Activated CD4-positive, alpha-beta T cell treated with anti-CD3 and anti-CD28 coated beads for 24 hours (primary cell): ENCODE measurements around the gene CYP24A1.

Source experiments
- DNase-seq, 2 donors: peaks; one replicate each; pipeline ENCODE4 v3.0.0-alpha.2; 2020; ENCODE audit warnings: low read depth in 2 of 2

CYP24A1 gene

DNA sequence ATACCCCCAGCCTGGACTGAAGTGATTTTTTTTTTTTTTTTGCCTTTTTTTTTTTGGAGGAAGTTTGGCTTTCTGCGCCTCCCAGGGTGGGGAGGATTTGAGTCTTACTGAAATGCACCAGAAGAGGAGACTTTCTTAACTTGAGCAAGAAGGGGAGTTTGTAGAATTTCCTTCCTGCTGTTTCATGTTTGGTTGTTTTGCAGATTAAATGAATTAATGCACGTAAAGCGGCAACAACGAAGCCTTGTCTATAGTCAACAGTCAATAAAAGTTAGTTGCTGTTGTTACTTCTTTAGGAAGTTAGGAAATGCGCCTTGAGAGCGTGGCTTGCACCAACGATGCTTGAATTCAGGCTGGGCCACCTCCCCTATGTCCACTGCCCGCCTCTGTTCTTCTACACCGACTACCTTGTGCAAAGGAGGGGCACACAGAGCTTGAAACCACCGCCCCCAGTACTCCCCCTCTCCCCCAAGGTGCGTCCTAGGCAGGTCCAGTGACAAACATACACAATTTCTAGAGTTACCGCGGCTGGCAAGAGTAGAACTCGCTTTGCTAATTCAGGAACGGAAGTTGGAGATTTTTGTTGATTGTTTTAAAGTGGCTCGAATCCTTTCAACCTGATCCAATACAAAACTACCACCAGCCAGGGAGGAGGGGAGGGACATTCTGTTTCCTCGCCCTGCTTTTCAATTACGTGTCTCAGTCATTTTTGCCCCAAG, 830 bp upstream of the CYP24A1 start:
- DNase-seq, result no peak

DNA sequence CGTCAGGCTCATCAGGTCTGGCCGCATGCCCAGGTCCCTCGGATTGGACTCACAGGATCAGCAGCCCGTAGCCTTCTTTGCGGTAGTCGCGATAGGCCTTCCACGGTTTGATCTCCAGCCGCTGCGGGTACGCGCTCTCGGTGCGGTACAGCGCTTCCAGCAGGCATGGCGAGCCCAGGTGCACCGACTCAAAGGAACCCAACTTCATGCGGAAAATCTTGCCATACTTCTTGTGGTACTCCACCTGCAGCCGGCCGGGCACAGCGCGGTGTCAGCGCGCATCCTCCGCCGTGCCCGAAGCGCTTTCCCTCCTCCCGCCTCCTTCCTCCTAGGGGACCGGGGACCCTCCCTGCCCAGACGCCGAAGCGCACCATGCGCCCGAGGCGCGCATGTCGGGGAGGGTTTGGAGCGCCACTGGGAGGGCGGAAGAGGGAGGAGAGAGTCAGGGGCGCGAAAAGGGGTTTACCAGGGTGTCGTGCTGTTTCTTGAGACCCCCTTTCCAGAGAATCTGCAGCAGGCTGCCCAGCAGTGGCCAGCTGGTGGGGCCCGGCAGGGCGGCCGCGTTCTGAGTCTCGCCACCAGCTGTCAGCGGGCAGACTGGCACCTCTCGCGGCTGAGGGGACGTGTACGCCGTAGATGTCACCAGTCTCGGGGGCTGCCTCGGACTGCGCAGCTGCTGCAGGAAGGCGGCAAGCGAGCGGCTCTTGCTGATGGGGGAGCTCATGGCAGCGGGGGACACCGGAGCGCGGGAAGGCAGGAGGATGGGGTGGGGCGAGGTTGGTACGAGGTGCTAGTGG, 732 bp downstream of the CYP24A1 start:
- DNase-seq, result no peak

DNA sequence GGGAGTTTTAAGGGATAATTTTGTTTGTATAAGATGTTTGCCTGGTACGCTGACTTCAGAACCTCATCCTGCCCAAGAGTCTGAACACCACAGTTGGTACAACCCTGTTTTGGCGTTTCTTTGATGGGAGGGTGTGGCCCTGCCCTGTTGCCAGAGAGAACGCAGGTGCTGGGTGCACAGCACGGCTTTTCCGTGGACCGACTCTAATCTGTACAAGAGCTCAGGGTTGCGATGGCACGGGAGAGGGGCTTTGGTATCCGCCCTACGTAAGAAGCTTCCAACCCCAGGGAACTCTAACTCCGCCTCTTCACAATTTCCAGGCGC, 1.3 kb downstream of the CYP24A1 start:
- DNase-seq, result no peak

DNA sequence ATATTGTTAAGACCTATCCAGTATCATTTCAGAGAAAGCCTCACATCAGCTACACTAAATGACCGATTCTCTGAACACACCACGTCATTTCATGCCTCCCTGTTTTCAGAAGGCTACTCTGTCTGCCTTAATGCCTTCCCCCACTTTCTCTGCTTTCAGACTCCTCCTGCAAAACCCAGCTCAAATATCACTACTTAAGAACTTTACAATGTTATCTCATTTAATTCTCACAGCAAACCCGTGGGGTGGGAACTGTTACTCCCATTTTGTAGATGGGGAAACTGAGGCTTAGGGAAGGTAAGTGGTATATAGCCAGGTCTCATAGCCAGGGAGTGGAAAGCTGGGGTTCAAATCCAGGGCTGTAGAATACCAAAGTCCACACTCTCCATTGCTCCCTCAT, 2.8 kb downstream of the CYP24A1 start:
- DNase-seq, result no peak

DNA sequence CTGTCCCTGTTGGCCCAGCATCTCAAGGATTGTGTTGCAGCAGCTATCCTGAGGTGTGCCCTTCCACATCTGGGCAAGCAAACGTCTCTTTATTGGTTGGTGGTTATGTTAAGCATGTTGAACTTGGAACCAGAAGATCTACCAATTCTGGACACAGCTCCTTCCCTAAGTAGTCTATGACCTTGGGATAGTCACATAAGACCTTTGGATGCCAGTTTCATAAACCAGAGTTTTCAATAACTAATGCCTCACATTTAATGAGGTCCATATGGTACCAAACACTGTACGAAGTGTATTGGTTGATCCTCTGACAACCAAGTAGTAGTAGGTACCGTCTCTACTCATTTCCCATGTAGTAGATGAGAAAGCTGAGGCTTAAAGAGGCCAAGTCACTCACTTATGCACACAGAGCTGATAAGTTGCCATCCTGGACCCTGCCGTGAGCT, 3.7 kb downstream of the CYP24A1 start:
- no peak for DNase-seq

DNA sequence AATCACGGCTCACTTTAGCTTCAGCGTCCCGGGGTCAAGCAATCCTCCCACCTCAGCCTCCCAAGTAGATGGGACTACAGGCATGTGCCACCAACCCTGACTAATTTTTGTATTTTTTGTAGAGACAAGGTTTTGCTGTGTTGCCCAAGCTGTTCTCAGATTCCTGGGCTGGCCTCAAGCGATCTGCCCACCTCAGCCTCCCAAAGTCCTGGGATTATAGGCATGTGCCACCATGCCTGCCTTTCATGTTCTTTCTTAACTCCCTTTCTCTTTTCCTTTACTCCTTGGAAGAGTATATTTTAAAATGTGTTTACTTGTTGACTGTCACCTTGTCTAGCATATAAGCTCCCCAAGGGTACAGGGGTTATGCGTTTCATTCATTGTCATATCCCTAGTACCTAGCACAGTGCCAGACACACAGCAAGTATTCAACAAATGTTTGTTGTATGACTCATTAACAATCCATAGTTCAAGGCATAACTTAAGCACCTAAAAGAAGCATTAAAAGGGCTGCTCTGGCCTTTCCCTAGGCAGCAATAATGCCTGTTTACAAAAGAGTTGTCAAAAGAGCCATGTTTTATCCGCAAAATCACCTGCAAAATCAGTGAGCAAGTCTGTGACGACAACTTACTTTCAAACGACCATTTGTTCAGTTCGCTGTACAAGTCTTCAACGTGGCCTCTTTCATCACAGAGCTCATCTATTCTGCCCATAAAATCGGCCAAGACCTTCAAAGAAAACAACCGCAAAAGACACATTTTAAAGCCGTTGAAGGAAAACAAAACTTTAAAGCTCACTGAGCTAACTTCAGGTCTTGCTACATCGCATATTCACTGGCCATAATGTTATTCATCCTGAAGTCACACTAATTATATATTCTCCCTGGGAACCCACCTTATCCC, 4.6 kb downstream of the CYP24A1 start:
- no peak for DNase-seq

DNA sequence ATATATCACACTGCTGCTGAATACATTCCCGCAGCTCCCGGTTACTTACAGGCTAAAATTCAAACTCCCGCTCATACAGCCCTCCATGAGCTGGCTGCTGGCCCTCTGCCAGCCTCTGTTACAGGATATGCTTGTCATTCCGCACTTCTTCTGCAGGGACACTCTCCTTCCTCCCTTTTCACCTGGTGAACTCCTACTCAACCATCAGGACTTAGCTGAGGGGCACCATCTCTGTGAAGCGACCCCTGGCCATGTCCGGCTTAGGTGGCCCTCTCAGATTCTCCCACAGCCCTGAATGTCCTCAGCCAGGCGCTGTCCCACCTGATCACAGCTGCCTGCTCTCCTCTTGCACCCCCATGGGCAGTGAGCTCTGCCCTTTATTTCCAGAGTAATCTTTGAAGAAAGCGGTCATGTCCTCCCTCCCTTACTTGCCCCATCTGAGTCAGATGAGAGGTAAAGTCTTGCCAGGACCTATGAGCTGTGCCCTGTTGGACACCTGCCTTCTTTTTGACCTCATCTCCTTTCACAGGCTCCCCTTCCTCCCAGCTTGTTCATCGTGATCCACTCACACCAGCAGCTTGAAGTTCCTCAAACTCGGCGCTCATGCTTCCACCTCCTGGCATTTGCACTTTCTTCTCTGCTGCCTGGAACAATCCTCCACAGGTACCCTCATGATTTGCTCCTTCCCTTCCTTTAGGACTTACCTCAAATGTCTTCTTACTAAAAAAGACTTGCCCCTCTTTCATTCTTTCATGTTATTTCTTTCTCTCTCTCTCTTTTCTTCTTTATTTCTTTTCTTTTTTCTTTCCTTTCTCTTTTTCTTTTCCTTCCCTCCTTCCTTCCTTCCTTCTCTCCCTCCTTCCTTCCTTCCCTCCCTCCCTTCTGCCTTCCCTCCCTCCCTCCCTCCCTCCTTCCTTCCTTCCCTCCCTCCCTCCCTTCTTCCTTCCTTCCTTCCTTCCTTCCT, 5.6 kb downstream of the CYP24A1 start:
- no peak for DNase-seq

DNA sequence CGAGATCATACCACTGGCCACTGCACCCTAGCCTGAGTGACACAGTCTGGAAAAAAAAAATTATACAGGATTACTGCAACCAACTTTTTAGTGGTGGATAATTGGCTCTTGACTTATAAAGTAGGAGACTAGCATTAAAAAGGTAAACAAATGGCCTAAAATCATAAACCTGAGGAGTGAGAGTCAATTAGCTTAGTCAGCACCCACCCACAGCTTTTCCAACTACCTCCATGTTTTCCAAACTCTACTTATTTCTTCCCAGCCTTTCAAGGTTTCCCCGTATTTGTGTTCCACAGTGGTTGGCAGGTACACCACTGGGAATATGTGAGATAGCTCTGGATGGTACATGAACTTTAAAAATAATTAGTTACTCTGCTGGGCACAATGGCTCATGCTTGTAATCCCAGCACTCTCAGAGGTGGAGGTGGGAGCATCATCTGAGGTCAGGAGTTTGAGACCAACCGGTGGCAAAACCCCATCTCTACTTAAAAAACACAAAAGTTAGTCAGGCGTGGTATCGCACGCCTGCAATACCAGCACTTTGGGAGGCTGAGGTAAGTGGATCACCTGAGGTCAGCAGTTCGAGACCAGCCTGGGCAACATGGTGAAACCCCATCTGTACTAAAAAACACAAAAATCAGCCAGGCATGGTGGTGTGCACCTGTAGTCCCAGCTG, 6.7 kb downstream of the CYP24A1 start:
- no peak for DNase-seq

DNA sequence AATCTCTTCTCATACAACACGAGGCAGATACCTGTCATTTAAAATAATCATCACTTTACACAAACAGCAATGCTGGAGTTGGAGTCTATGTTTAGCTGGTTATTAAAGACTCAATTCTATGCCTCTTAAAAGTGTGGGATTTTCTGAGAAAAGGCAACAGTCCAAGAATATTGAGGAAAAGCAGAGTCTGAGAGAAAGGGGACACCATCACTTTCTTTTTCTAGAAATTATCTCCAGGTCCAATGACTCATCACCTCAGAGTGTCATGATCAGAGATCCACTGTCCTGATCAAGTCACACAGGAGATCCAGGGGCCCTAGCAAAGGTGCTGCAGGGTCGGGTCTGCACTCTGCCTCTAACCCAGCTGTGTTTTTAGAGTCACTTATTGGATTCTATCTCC, 8.0 kb downstream of the CYP24A1 start:
- no peak for DNase-seq

DNA sequence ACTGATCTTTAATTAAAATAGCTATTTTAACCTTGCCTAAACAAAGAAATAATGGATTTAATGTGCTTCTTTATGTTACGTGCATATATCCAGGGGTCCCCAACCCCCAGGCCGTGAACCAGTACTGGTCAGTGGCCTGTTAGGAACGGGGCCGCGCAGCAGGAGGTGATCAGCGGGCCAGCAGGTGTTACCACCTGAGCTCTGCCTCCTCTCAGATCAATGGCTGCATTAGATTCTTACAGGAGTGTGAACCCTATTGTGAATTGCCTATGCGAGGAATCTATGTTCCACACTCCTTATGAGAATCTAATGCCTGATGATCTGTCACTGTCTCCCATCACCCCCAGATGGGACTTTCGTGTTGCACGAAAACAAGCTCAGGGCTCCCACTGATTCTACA, 8.8 kb downstream of the CYP24A1 start:
- no peak for DNase-seq

DNA sequence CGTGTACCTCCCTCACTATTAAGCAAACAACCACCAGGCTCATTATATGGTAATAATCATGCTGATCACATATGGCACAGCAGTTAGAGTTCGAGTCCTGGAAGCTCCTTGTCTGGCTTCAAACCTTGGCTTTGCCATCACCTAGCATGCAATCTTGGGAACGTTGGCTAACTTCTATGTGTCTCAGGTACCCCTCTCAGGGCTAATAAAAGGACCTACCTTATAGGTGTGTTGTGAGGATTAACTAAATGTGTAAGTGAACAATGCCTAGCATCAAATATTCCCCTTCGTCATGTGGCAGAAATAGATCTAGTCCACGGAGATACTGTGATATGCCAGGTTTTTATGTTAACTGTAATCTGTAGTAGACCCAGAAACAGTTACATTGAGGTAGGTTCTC, 10.4 kb downstream of the CYP24A1 start:
- DNase-seq, result no peak

DNA sequence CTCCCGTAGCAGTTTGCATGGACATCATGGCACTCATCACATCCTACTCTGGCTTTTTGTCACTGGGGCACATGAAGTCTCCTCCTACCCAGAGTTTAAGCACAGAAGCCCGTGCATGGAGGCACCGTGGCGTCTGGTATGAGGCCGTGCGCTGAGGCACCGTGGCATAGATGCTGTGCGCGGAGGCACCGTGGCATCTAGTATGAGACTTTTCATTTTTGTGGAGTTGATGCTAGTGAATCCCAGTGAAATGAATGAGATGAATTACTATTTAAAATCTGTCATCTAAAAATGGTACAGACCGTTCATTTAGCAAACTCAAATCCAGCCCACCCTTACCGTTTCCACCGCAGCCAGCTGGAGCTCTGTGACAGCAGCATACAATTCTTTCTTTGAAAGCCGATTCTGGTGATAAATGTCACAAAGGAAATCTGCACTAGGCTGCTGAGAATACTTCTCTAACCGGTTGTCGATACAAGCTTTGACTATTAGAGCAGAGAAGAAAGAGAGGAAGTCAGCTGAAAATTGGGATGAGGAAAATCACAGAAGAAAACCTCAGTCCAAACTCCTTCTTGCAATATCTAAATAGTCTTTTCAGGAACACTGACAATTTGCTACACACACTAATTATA, 11.3 kb downstream of the CYP24A1 start:
- DNase-seq, result no peak

DNA sequence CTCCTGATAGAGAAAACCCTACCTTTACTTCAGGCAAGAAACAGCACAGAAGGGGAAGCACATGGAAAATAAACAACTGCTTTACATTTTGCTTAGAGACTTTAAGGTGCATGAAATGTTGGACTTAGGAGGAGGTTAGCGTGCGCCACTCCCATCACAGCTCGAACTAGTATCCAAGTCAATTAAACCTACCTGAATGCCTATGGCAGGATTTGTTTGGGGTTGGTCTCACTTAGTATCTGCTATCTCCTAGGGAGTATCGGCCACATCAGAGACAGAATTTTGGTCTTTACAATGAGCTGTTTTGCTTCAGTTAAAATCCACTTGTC, 12.0 kb downstream of the CYP24A1 start:
- DNase-seq, result no peak

DNA sequence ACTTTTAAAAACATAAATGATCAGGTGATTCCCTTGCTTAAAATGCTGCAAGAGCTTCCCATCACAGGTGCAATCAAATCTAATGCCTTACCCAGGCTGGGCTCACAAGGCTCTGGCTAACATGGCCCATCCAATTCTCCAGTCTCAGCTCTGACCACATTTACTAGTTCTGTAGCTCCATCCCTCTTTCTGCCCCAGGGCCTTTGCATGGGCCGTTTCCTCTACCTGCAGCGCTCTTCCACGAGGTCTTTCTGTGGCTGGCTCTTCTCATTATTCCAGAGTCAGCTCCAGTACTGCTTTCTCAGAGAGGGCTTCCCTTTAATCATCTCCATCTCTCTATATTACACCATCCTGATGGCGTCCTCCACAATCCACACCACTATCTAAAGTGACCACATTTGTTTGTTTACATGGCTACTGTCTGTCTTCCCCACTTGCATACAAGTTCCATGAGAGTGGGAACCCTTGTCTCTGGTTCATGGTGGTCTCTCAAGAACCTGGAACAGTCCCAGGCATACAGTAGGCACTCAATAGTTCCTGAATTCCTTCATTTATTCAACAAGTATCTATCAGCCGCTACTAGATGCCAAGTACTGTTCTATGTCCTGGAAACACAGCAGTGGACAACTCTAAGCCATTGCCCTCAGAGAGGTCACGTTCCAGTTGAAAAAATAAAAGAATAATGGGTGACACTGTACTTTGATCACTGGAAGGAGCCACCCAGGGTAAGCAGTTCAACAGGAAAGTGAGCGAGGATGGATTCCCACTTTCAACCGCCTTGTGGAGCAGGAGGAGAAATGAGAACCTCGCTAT, 12.6 kb downstream of the CYP24A1 start:
- DNase-seq, result no peak

DNA sequence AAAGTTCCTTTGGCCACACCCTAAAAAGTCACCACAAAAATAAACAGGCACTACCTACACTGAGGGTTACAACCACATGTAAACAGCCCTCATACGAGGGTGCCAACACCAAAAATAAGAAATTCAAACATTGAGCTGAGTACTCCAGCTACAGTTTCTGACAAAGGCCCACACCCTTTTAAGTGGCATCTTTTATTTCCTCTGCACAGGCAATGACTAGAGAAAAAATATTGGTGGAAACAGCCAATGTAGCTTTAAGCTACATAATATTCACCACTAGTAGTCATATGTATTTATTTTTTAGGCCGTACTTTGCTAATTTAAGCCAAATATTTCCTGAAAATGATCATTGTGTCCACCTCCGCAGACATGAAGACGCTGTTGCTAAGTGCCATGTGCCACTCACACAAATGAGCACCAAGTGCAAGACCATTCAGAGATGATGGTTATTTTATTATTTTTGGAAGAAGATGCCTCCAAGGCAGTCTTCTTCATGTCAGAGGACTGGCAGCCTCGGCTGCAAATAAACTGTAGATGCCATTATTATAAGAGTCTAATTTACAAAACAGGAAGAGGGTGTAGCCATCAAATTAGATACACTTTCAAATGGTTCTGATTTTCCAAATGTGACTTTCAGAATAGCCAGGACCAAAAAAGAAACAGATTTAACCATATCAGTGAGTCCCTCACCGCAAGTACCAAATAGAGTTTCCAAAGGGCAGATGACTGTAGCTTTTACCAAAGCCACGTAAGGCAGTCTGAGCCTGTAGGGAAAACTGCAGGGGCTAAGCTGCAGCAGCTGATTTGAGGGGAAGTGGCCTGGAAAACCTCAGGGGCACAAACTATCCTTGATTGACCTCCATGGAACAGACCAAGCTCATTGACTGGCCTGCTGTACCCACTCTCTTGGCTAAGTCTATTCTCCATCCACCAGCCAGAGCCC, 13.4 kb downstream of the CYP24A1 start:
- DNase-seq, result no peak

DNA sequence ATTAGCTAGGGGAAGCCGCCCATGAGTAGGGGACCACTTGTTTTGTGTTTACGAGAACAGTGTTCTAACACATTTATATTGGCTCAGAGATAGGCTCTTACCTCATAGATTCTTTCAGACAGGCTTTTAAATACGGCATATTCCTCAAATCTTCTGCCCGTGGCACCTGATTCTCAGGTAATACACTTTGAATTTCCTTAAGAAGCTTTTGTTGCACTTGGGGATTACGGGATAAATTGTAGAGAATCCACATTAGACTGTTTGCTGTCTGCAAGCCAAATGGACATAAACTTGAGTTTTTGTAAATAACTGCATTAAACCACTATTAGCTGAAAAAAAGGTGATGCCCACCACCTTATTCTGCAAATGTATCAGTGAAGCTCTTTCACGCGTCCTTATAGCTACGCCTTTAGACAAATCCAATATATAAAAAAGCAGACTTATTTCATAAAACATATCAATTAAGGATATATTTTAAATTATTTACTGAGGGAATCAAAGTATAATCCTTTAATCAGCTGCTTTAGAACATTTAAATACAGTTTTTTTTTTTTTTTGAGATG, 14.8 kb downstream of the CYP24A1 start:
- no peak for DNase-seq

DNA sequence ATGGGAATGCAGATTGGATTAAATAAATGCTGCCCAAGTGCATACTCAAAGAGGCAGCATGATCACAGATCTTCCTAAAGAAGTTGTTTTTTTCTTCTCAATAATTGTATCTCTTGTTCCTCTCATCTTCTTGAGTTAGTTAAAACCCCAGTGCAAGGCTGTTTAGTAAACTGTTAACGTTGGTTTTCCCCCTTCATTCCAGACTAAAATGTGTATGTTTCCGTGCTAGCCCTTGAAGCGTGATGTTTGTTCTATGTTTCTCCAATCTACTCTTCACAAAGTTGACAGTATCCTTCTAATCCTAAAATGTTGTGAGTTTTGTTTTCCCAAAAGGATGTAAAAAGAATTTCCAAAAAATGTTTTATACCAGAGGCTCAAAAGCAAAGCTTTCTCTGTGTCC, 15.6 kb downstream of the CYP24A1 start:
- no peak for DNase-seq
